IPS-20b (cell line): ENCODE measurements around the gene ACP6.
A peak's percentile ranks its signal among the peaks of the same experiment; 100 is the strongest.
"Not testable (repeated sequence)": the region's sequence is repeated elsewhere in the genome, so short reads cannot be mapped to it uniquely, and the experiment has no call there.

ENCODE experiments used
- H3K27ac ChIP-seq: one replicate; pipeline ENCODE4 v1.5.1; 2013; ENCODE audit warnings: low read length
- H3K27me3 ChIP-seq: 2 replicates; pipeline ENCODE4 v1.6.1; 2013; ENCODE audit warnings: mild to moderate bottlenecking, low read length, inconsistent platforms; ENCODE audit not compliant: insufficient read depth
- H3K36me3 ChIP-seq: 2 replicates; pipeline ENCODE4 v1.6.1; 2013; ENCODE audit warnings: low read depth, mild to moderate bottlenecking, inconsistent platforms, low read length, moderate library complexity; ENCODE audit not compliant: insufficient read depth
- H3K4me1 ChIP-seq: 2 replicates; pipeline ENCODE4 v1.6.1; 2013; ENCODE audit warnings: mild to moderate bottlenecking, control low read depth, inconsistent platforms, low read length, moderate library complexity; ENCODE audit not compliant: insufficient read depth
- H3K4me3 ChIP-seq: 2 replicates; pipeline ENCODE4 v1.5.1; 2013; ENCODE audit warnings: mild to moderate bottlenecking, low read length, inconsistent platforms
- H3K9ac ChIP-seq: 2 replicates; pipeline ENCODE4 v1.6.1; 2013; ENCODE audit warnings: low read depth, mild to moderate bottlenecking, inconsistent platforms, low read length, moderate library complexity
- H3K9me3 ChIP-seq: 2 replicates; pipeline ENCODE4 v1.6.1; 2013; ENCODE audit warnings: mild to moderate bottlenecking, low read depth, low read length, inconsistent platforms; ENCODE audit not compliant: insufficient read depth

Gene ACP6

GRCh38 chr1:147618077-147618569 lies 52.2 kb downstream of the ACP6 start:
- Histone ChIP-seq H3K27ac (no peak overlapping the region), H3K27me3 (no peaks in the 10 kb centered on the region), H3K9me3 (no peaks in the 10 kb centered on the region), H3K4me1 (no peaks in the 10 kb centered on the region), H3K9ac (no peak overlapping the region), H3K36me3 (peaks cover 99% of the 10 kb centered on the region), H3K4me3 (no peak overlapping the region)

GRCh38 chr1:147614966-147615365 lies 55.4 kb downstream of the ACP6 start:
- H3K9me3 ChIP-seq, H3K4me3 ChIP-seq, H3K27ac ChIP-seq, H3K9ac ChIP-seq, H3K27me3 ChIP-seq: not testable (repeated sequence)
- Histone ChIP-seq H3K36me3 (peaks cover 99% of the 10 kb centered on the region), H3K4me1 (peaks cover 10% of the 10 kb centered on the region)

GRCh38 chr1:147613506-147613905 lies 56.8 kb downstream of the ACP6 start:
- H3K9me3 ChIP-seq, result no peaks in the 10 kb centered on the region
- H3K27me3 ChIP-seq, result no peaks in the 10 kb centered on the region
- H3K4me3 ChIP-seq, result no peak overlapping the region
- peaks cover 10% of the 10 kb centered on the region for H3K4me1 ChIP-seq
- no peak overlapping the region for H3K27ac ChIP-seq
- no peak overlapping the region for H3K9ac ChIP-seq
- peaks cover 99% of the 10 kb centered on the region for H3K36me3 ChIP-seq

- no peak overlapping the region for H3K4me3 ChIP-seq
- no peaks in the 10 kb centered on the region for H3K9me3 ChIP-seq
- peaks cover 10% of the 10 kb centered on the region for H3K4me1 ChIP-seq
- H3K9ac ChIP-seq, result no peak overlapping the region
- no peaks in the 10 kb centered on the region for H3K27me3 ChIP-seq
- no peak overlapping the region for H3K27ac ChIP-seq
- H3K36me3 ChIP-seq, result peaks cover 99% of the 10 kb centered on the region
Observed at GRCh38 chr1:147612366-147612765, 58.0 kb downstream of the ACP6 start.

- peaks cover 10% of the 10 kb centered on the region for H3K4me1 ChIP-seq
- H3K27me3 ChIP-seq, result no peaks in the 10 kb centered on the region
- H3K9me3 ChIP-seq, result no peaks in the 10 kb centered on the region
- H3K36me3 ChIP-seq, result peaks cover 99% of the 10 kb centered on the region
- no peak overlapping the region for H3K9ac ChIP-seq
- no peak overlapping the region for H3K27ac ChIP-seq
- H3K4me3 ChIP-seq, result no peak overlapping the region
Observed at GRCh38 chr1:147611586-147611985, 58.7 kb downstream of the ACP6 start.

GRCh38 chr1:147611021-147611426 lies 59.3 kb downstream of the ACP6 start:
- H3K27me3 ChIP-seq, result no peaks in the 10 kb centered on the region
- H3K36me3 ChIP-seq, result peaks cover 99% of the 10 kb centered on the region
- H3K27ac ChIP-seq, result no peak overlapping the region
- H3K4me1 ChIP-seq, result peaks cover 10% of the 10 kb centered on the region
- H3K9me3 ChIP-seq, result no peaks in the 10 kb centered on the region
- no peak overlapping the region for H3K9ac ChIP-seq
- H3K4me3 ChIP-seq, result no peak overlapping the region

- H3K36me3 ChIP-seq, result peaks cover 97% of the 10 kb centered on the region
- peaks cover 10% of the 10 kb centered on the region for H3K4me1 ChIP-seq
- H3K27ac ChIP-seq, result no peak overlapping the region
- H3K9me3 ChIP-seq, result no peaks in the 10 kb centered on the region
- H3K4me3 ChIP-seq, result no peak overlapping the region
- no peak overlapping the region for H3K9ac ChIP-seq
- H3K27me3 ChIP-seq, result no peaks in the 10 kb centered on the region
Observed at GRCh38 chr1:147609358-147609757, 61.0 kb downstream of the ACP6 start.

- H3K9ac ChIP-seq, result no peak overlapping the region
- peaks cover 90% of the 10 kb centered on the region for H3K36me3 ChIP-seq
- peaks cover 10% of the 10 kb centered on the region for H3K4me1 ChIP-seq
- H3K27ac ChIP-seq, result no peak overlapping the region
- no peaks in the 10 kb centered on the region for H3K9me3 ChIP-seq
- H3K27me3 ChIP-seq, result no peaks in the 10 kb centered on the region
- no peak overlapping the region for H3K4me3 ChIP-seq
Observed at GRCh38 chr1:147608596-147608995, 61.7 kb downstream of the ACP6 start.

- H3K4me3 ChIP-seq, result no peak overlapping the region
- no peaks in the 10 kb centered on the region for H3K27me3 ChIP-seq
- no peak overlapping the region for H3K27ac ChIP-seq
- no peak overlapping the region for H3K9ac ChIP-seq
- H3K4me1 ChIP-seq, result peaks cover 9% of the 10 kb centered on the region; the same call in 1 of the 2 replicates
- no peaks in the 10 kb centered on the region for H3K9me3 ChIP-seq
- H3K36me3 ChIP-seq, result peaks cover 60% of the 10 kb centered on the region
Observed at GRCh38 chr1:147605591-147605990, 64.7 kb downstream of the ACP6 start.

GRCh38 chr1:147603986-147604385 lies 66.3 kb downstream of the ACP6 start:
- Histone ChIP-seq H3K9ac (no peak overlapping the region), H3K9me3 (no peaks in the 10 kb centered on the region), H3K4me3 (no peak overlapping the region), H3K27ac (no peak overlapping the region), H3K36me3 (peaks cover 44% of the 10 kb centered on the region), H3K27me3 (no peaks in the 10 kb centered on the region), H3K4me1 (peaks cover 5% of the 10 kb centered on the region; the same call in 1 of the 2 replicates)

- H3K9ac ChIP-seq, result peak overlapping the region; percentile 89
- H3K27me3 ChIP-seq, result peaks cover 20% of the 10 kb centered on the region
- peaks cover 8% of the 10 kb centered on the region for H3K36me3 ChIP-seq
- peak overlapping the region; percentile 92 for H3K4me3 ChIP-seq
- peak overlapping the region; percentile 81 for H3K27ac ChIP-seq
- peaks cover 27% of the 10 kb centered on the region for H3K4me1 ChIP-seq
- no peaks in the 10 kb centered on the region for H3K9me3 ChIP-seq
Observed at GRCh38 chr1:147600119-147601111, 69.9 kb downstream of the ACP6 start.
